ENCODE data around the gene TNNT3.

- TF ChIP-seq, protein P1, sequence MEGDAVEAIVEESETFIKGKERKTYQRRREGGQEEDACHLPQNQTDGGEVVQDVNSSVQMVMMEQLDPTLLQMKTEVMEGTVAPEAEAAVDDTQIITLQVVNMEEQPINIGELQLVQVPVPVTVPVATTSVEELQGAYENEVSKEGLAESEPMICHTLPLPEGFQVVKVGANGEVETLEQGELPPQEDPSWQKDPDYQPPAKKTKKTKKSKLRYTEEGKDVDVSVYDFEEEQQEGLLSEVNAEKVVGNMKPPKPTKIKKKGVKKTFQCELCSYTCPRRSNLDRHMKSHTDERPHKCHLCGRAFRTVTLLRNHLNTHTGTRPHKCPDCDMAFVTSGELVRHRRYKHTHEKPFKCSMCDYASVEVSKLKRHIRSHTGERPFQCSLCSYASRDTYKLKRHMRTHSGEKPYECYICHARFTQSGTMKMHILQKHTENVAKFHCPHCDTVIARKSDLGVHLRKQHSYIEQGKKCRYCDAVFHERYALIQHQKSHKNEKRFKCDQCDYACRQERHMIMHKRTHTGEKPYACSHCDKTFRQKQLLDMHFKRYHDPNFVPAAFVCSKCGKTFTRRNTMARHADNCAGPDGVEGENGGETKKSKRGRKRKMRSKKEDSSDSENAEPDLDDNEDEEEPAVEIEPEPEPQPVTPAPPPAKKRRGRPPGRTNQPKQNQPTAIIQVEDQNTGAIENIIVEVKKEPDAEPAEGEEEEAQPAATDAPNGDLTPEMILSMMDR (IDR thresholded peaks at IDR 0.05) = no peak
- TF ChIP-seq POLR2A (IDR thresholded peaks at IDR 0.05) (no peak), POLR2AphosphoS5 (IDR thresholded peaks at IDR 0.05) (no peak)
These were observed 24.7 kb upstream of the TNNT3 start for GRCh38 chr11:1894759-1895158.
